ENCODE measurements around the gene SEMA4F.

The SEMA4F gene

GRCh38 chr2:74700643-74701372, 46.8 kb downstream of the SEMA4F start:
- no peak overlapping the region for H3K4me2 ChIP-seq (ENCODE audit: low read length)
- H3K27me3 ChIP-seq (ENCODE audit: control insufficient read depth, low read length), result peaks cover 30% of the 10 kb centered on the region
- TF ChIP-seq EZH2phosphoT487 (IDR thresholded peaks at IDR 0.05; ENCODE audit: borderline replicate concordance, low read length) (no peak), CTCF (IDR thresholded peaks at IDR 0.05; ENCODE audit: low read depth, low read length, poor library complexity, severe bottlenecking) (no peak)
- H3K9me2 ChIP-seq (replicated peaks; ENCODE audit: control insufficient read depth, low read length), result no peaks in the 10 kb centered on the region
- no peaks in the 10 kb centered on the region for H4K20me1 ChIP-seq (ENCODE audit: control insufficient read depth, insufficient read depth, low read depth, low read length)
- H3K36me3 ChIP-seq (ENCODE audit: control insufficient read depth, low read length), result no peaks in the 10 kb centered on the region
- no peak overlapping the region for H3K4me3 ChIP-seq (ENCODE audit: low read length)
- H3K9me3 ChIP-seq (ENCODE audit: control insufficient read depth, insufficient read depth, low read length), result no peaks in the 10 kb centered on the region
- H3K27ac ChIP-seq (ENCODE audit: low read depth, low read length), result no peak overlapping the region
- H3K4me1 ChIP-seq (ENCODE audit: control insufficient read depth, low read length), result no peaks in the 10 kb centered on the region
- H3F3A ChIP-seq (ENCODE audit: control insufficient read depth, insufficient read depth), result no peaks in the 10 kb centered on the region
- no peaks in the 10 kb centered on the region for H3K79me2 ChIP-seq (ENCODE audit: control insufficient read depth, low read length)

- Histone ChIP-seq H3K4me2 (ENCODE audit: low read length) (no peak overlapping the region), H4K20me1 (ENCODE audit: control insufficient read depth, insufficient read depth, low read depth, low read length) (no peaks in the 10 kb centered on the region), H3K79me2 (ENCODE audit: control insufficient read depth, low read length) (no peaks in the 10 kb centered on the region), H3K4me3 (ENCODE audit: low read length) (no peak overlapping the region), H3K4me1 (ENCODE audit: control insufficient read depth, low read length) (no peaks in the 10 kb centered on the region), H3K36me3 (ENCODE audit: control insufficient read depth, low read length) (no peaks in the 10 kb centered on the region), H3F3A (ENCODE audit: control insufficient read depth, insufficient read depth) (no peaks in the 10 kb centered on the region), H3K9me3 (ENCODE audit: control insufficient read depth, insufficient read depth, low read length) (no peaks in the 10 kb centered on the region), H3K9me2 (replicated peaks; ENCODE audit: control insufficient read depth, low read length) (no peaks in the 10 kb centered on the region), H3K27me3 (ENCODE audit: control insufficient read depth, low read length) (peaks cover 32% of the 10 kb centered on the region), H3K27ac (ENCODE audit: low read depth, low read length) (no peak overlapping the region)
- TF ChIP-seq CTCF (IDR thresholded peaks at IDR 0.05; ENCODE audit: low read depth, low read length, poor library complexity, severe bottlenecking) (no peak), EZH2phosphoT487 (IDR thresholded peaks at IDR 0.05; ENCODE audit: borderline replicate concordance, low read length) (no peak)
Observed at GRCh38 chr2:74702001-74702715, 48.1 kb downstream of the SEMA4F start.

GRCh38 chr2:74703373-74703772, 49.3 kb downstream of the SEMA4F start:
- H3K4me1 ChIP-seq (ENCODE audit: control insufficient read depth, low read length), result no peaks in the 10 kb centered on the region
- H4K20me1 ChIP-seq (ENCODE audit: control insufficient read depth, insufficient read depth, low read depth, low read length), result no peaks in the 10 kb centered on the region
- H3F3A ChIP-seq (ENCODE audit: control insufficient read depth, insufficient read depth), result no peaks in the 10 kb centered on the region
- no peak overlapping the region for H3K27ac ChIP-seq (ENCODE audit: low read depth, low read length)
- H3K27me3 ChIP-seq (ENCODE audit: control insufficient read depth, low read length), result peaks cover 27% of the 10 kb centered on the region
- no peaks in the 10 kb centered on the region for H3K9me2 ChIP-seq (replicated peaks; ENCODE audit: control insufficient read depth, low read length)
- H3K9me3 ChIP-seq (ENCODE audit: control insufficient read depth, insufficient read depth, low read length), result no peaks in the 10 kb centered on the region
- H3K79me2 ChIP-seq (ENCODE audit: control insufficient read depth, low read length), result no peaks in the 10 kb centered on the region
- H3K4me2 ChIP-seq (ENCODE audit: low read length), result no peak overlapping the region
- H3K36me3 ChIP-seq (ENCODE audit: control insufficient read depth, low read length), result no peaks in the 10 kb centered on the region
- H3K4me3 ChIP-seq (ENCODE audit: low read length), result no peak overlapping the region
- TF ChIP-seq EZH2phosphoT487 (IDR thresholded peaks at IDR 0.05; ENCODE audit: borderline replicate concordance, low read length) (no peak), CTCF (IDR thresholded peaks at IDR 0.05; ENCODE audit: low read depth, low read length, poor library complexity, severe bottlenecking) (no peak)

Measured in DOHH2 (cell line).